IMR-90 (cell line): ENCODE results near the gene XPO4. TPM values are rescaled to one million over a fixed set of nuclear protein-coding genes. Genes with fewer than 3 reads are reported as not detected.

Experiments
- ATAC-seq: fragments of 200-7000 bp; cut with Tn5 transposase; 2 replicates; pipeline ENCODE4 v1.9.1; 2020; ENCODE audit warnings: low read depth, mild to moderate bottlenecking, moderate library complexity
- BruUV-seq: library from RNA; stranded (reverse); fragments of 400-500 nt; replicated peaks from 2 replicates; lab custom pipeline; 2021; lab: Mats Ljungman, UMichigan
- CTCF ChIA-PET: fragments of 300-600 bp; formaldehyde crosslinking; extraction: SDS; loops from one replicate; lab custom pipeline; 2021; ENCODE audit warnings: antibody characterized with exemption; lab: Yijun Ruan, JAX
- POLR2A ChIA-PET: fragments of 300-600 bp; sonication (Branson Sonifier 250); formaldehyde crosslinking; loops from one replicate; lab custom pipeline; 2022; ENCODE audit warnings: antibody characterized with exemption; ENCODE audit not compliant: unreplicated experiment; lab: Charles Lee
- DNase-seq: peaks from one replicate; pipeline ENCODE4 v3.0.0; 2013
- H2AFZ ChIP-seq: replicated peaks from 2 replicates; pipeline ENCODE3; 2013; ENCODE audit warnings: low read length, mild to moderate bottlenecking; ENCODE audit not compliant: poor library complexity
- H2AK5ac ChIP-seq: 2 replicates; pipeline ENCODE4 v1.6.1; 2013; ENCODE audit warnings: low read depth, low read length, inconsistent platforms
- H2AK9ac ChIP-seq: replicated peaks from 2 replicates; pipeline ENCODE3; 2013; ENCODE audit warnings: mild to moderate bottlenecking, low read depth, low read length, moderate library complexity; ENCODE audit not compliant: poor library complexity
- H2BK120ac ChIP-seq: 2 replicates; pipeline ENCODE4 v1.6.1; 2013; ENCODE audit warnings: low read depth, low read length, inconsistent platforms
- H2BK15ac ChIP-seq: 3 replicates; pipeline ENCODE4 v1.6.1; 2013; ENCODE audit warnings: low read depth, low read length, inconsistent platforms
- H2BK20ac ChIP-seq: 2 replicates; pipeline ENCODE4 v1.6.1; 2013; ENCODE audit warnings: low read depth, mild to moderate bottlenecking, inconsistent platforms, low read length, moderate library complexity
- H2BK5ac ChIP-seq: 2 replicates; pipeline ENCODE4 v1.6.1; 2013; ENCODE audit warnings: mild to moderate bottlenecking, low read depth, low read length, inconsistent platforms; ENCODE audit not compliant: poor library complexity, severe bottlenecking
- H3K14ac ChIP-seq: replicated peaks from 2 replicates; pipeline ENCODE4 v1.6.1; 2013; ENCODE audit warnings: low read depth, low read length, inconsistent platforms
- H3K18ac ChIP-seq: 2 replicates; pipeline ENCODE4 v1.6.1; 2013; ENCODE audit warnings: low read depth, low read length, control low read depth
- H3K23ac ChIP-seq: 2 replicates; pipeline ENCODE4 v1.6.1; 2013; ENCODE audit warnings: low read depth, low read length, inconsistent platforms
- H3K27ac ChIP-seq: 2 replicates; pipeline ENCODE4 v1.5.1; 2013; ENCODE audit warnings: mild to moderate bottlenecking, control low read depth, low read length; ENCODE audit not compliant: insufficient read depth
- H3K27me3 ChIP-seq: 2 replicates; pipeline ENCODE4 v1.6.1; 2013; ENCODE audit warnings: low read length; ENCODE audit not compliant: control insufficient read depth, insufficient read depth
- H3K36me3 ChIP-seq: 2 replicates; pipeline ENCODE4 v1.6.1; 2013; ENCODE audit warnings: low read length, mixed read lengths; ENCODE audit not compliant: control insufficient read depth, insufficient read depth
- H3K4ac ChIP-seq: 2 replicates; pipeline ENCODE4 v1.6.1; 2013; ENCODE audit warnings: low read depth, low read length, inconsistent platforms
- H3K4me1 ChIP-seq: 2 replicates; pipeline ENCODE4 v1.6.1; 2013; ENCODE audit warnings: low read length, mixed read lengths; ENCODE audit not compliant: control insufficient read depth, insufficient read depth
- H3K4me2 ChIP-seq: 2 replicates; pipeline ENCODE4 v1.6.1; 2013; ENCODE audit warnings: low read depth, mild to moderate bottlenecking, control low read depth, low read length, moderate library complexity
- H3K4me3 ChIP-seq: 2 replicates; pipeline ENCODE4 v1.5.1; 2013; ENCODE audit warnings: low read depth, mild to moderate bottlenecking, control low read depth, low read length, moderate library complexity; ENCODE audit not compliant: insufficient read depth
- H3K56ac ChIP-seq: 2 replicates; pipeline ENCODE4 v1.6.1; 2013; ENCODE audit warnings: low read length, inconsistent platforms; ENCODE audit not compliant: insufficient read depth; ENCODE audit errors: extremely low read depth
- H3K79me1 ChIP-seq, 2 experiments: 2 replicates each; pipeline ENCODE4 v1.6.1; 2013; ENCODE audit warnings: low read length in 2 of 2, inconsistent platforms in 1 of 2, low read depth in 1 of 2
- H3K9ac ChIP-seq: 2 replicates; pipeline ENCODE4 v1.6.1; 2013; ENCODE audit warnings: low read depth, low read length, control low read depth
- H3K9me1 ChIP-seq: 2 replicates; pipeline ENCODE4 v1.6.1; 2013; ENCODE audit warnings: low read length, inconsistent platforms; ENCODE audit not compliant: insufficient read depth
- H3K9me3 ChIP-seq: 2 replicates; pipeline ENCODE4 v1.6.1; 2013; ENCODE audit warnings: low read length; ENCODE audit not compliant: control insufficient read depth, insufficient read depth
- H4K20me1 ChIP-seq: 2 replicates; pipeline ENCODE4 v1.6.1; 2013; ENCODE audit warnings: low read length, inconsistent platforms; ENCODE audit not compliant: insufficient read depth
- H4K5ac ChIP-seq: 2 replicates; pipeline ENCODE4 v1.6.1; 2013; ENCODE audit warnings: mild to moderate bottlenecking, low read depth, low read length, control low read depth
- H4K8ac ChIP-seq, 2 experiments: 2 replicates each; pipeline ENCODE4 v1.6.1; 2013; ENCODE audit warnings: low read depth in 2 of 2, low read length in 2 of 2, control low read depth in 1 of 2, inconsistent platforms in 1 of 2
- H4K91ac ChIP-seq: 2 replicates; pipeline ENCODE4 v1.6.1; 2013; ENCODE audit warnings: low read depth, low read length, inconsistent platforms; ENCODE audit not compliant: insufficient read depth
- BHLHE40 ChIP-seq: fragments of 150-350 bp; IDR thresholded peaks from 2 replicates; pipeline ENCODE4 v1.6.1; 2016; ENCODE audit warnings: mild to moderate bottlenecking, low read depth, low read length
- CEBPB ChIP-seq: IDR thresholded peaks from 2 replicates; pipeline ENCODE4 v1.6.1; 2012; ENCODE audit warnings: low read depth, low read length, improper control_type of control experiment
- CHD1 ChIP-seq: IDR thresholded peaks from 2 replicates; pipeline ENCODE4 v1.6.1; 2012; ENCODE audit warnings: low read depth, low read length, improper control_type of control experiment
- FOS ChIP-seq: fragments of 150-350 bp; IDR thresholded peaks from 2 replicates; pipeline ENCODE4 v1.6.1; 2016; ENCODE audit warnings: low read depth, low read length
- MAFK ChIP-seq: IDR thresholded peaks from 2 replicates; pipeline ENCODE4 v1.6.1; 2012; ENCODE audit warnings: low read depth, low read length, improper control_type of control experiment
- MAZ ChIP-seq: IDR thresholded peaks from 2 replicates; pipeline ENCODE4 v1.6.1; 2012; ENCODE audit warnings: low read depth, mild to moderate bottlenecking, low read length, improper control_type of control experiment, moderate library complexity, borderline replicate concordance
- MXI1 ChIP-seq: IDR thresholded peaks from 2 replicates; pipeline ENCODE4 v1.6.1; 2012; ENCODE audit warnings: low read depth, mild to moderate bottlenecking, low read length, moderate library complexity, borderline replicate concordance
- NFE2L2 ChIP-seq: fragments of 150-350 bp; IDR thresholded peaks from 2 replicates; pipeline ENCODE4 v1.6.1; 2016; ENCODE audit warnings: low read depth, mild to moderate bottlenecking, low read length
- POLR2A ChIP-seq: IDR thresholded peaks from 2 replicates; pipeline ENCODE4 v1.6.1; 2012; ENCODE audit warnings: mild to moderate bottlenecking, low read depth, low read length
- RAD21 ChIP-seq: IDR thresholded peaks from 2 replicates; pipeline ENCODE4 v1.6.1; 2012; ENCODE audit warnings: low read length, improper control_type of control experiment
- RCOR1 ChIP-seq: IDR thresholded peaks from 2 replicates; pipeline ENCODE4 v1.6.1; 2012; ENCODE audit warnings: mild to moderate bottlenecking, low read length, improper control_type of control experiment; ENCODE audit not compliant: insufficient replicate concordance
- RFX5 ChIP-seq: IDR thresholded peaks from 2 replicates; pipeline ENCODE4 v1.8.0; 2012; ENCODE audit warnings: low read depth, mild to moderate bottlenecking, low read length, moderate library complexity
- SMC3 ChIP-seq: fragments of 150-350 bp; IDR thresholded peaks from 2 replicates; pipeline ENCODE4 v1.6.1; 2016; ENCODE audit warnings: low read depth, mild to moderate bottlenecking, antibody characterized with exemption, low read length, moderate library complexity
- WGBS, 2 experiments: methylation state at CpG; one replicate each; pipeline versions ENCODE4 v1.1.5 to v1.1.7; 2013; ENCODE audit warnings: missing lambda C conversion rate in 2 of 2; ENCODE audit not compliant: insufficient read length in 1 of 2; ENCODE audit errors: extremely low coverage in 2 of 2; 5-methylcytosine and 5-hydroxymethylcytosine counted together
- dilution Hi-C: fragments of 300-500 bp; cut with HindIII; formaldehyde crosslinking; loops from one replicate; pipeline ENCODE4 v1.14.3; 2018; ENCODE audit warnings: low sequenced_read_pairs; ENCODE audit not compliant: unreplicated experiment
- in situ Hi-C: fragments of 300-500 bp; cut with MboI; formaldehyde crosslinking; loops from 3 replicates; pipeline ENCODE4 v1.14.3; 2019; ENCODE audit warnings: low sequenced_read_pairs, inconsistent platforms, mixed read lengths
- intact Hi-C: fragments of 100-400 bp; cut with micrococcal nuclease; formaldehyde crosslinking; loops from 2 replicates; pipeline ENCODE4 v1.10.0; 2022
- polyA plus RNA-seq, 3 experiments: library from polyadenylated mRNA; depleted of rRNA; stranded (reverse); fragments of >200 nt; gene quantifications; 2 replicates each; pipeline ENCODE4 v1.2.3, GENCODE V29; 2012; ENCODE audit warnings: low replicate concordance in 1 of 3
- total RNA-seq: library from RNA; depleted of rRNA; stranded (reverse); fragments of >200 nt; gene quantifications from 2 replicates; pipeline ENCODE4 v1.2.3, GENCODE V29; 2012
- TF ChIP-seq, protein P1 (sequence below): fragments of 150-350 bp; IDR thresholded peaks from 2 replicates; pipeline ENCODE4 v1.6.1; 2017; ENCODE audit warnings: mild to moderate bottlenecking, antibody characterized with exemption, low read length, low read depth
- TF ChIP-seq, protein P2 (sequence below): fragments of 150-350 bp; IDR thresholded peaks from 2 replicates; pipeline ENCODE4 v1.6.1; 2016; ENCODE audit warnings: low read depth, mild to moderate bottlenecking, low read length, moderate library complexity, borderline replicate concordance
- TF ChIP-seq, protein P3 (sequence below): conservative IDR thresholded peaks from 2 replicates; pipeline ENCODE4 v1.5.1; 2012; ENCODE audit warnings: mild to moderate bottlenecking, low read depth, low read length, improper control_type of control experiment

The XPO4 gene
- total and polyA plus RNA-seq, 2 of the 4 experiments (the other 2 are of a cell fraction): 5.0 to 21.1 TPM

DNA sequence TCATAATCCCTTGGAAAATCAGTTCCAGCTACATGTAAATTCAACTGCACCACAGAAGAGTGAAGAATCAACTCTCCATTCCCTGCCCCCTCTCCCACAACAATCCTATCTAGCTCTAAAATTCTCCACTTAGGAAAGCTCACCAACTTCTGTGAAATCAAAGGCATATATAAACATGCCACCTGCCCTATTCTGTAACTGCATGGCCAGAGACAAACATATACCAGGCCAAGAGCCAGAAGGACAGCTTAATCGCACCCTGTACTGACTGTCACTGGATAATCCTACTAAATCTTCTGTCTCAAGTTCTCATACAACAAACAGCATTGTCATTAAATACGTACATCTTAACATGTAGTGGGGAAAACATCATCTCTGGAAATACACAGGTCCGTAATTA, 70.6 kb downstream of the XPO4 start:
- in situ Hi-C loops: loop anchor here (10.0 to 25.0 kb wide), 2 partner anchors 337 to 645 kb away; partner anchors contain the start of gene GJB2
- no peak overlapping the region for H3K4me2 ChIP-seq
- H2BK120ac ChIP-seq: no peak overlapping the region
- no peak overlapping the region for H2AFZ ChIP-seq
- no peak overlapping the region for H3K23ac ChIP-seq
- H2AK9ac ChIP-seq: no peak overlapping the region
- ChIA-PET POLR2A (no interaction called here), CTCF (no interaction called here)
- H2AK5ac ChIP-seq: no peak overlapping the region
- intact Hi-C loops: no loop called here
- H2BK15ac ChIP-seq: no peak overlapping the region
- no peak overlapping the region for H2BK20ac ChIP-seq
- BruUV-seq: no TSS peak
- no peak overlapping the region for H2BK5ac ChIP-seq
- H4K8ac ChIP-seq: no peak overlapping the region
- no peak overlapping the region for H3K4me3 ChIP-seq
- no peak overlapping the region for H3K27ac ChIP-seq
- no peaks in the 10 kb centered on the region for H3K9me3 ChIP-seq
- dilution Hi-C loops: no loop called here
- ATAC-seq (no peak), DNase-seq (no peak)
- no peak overlapping the region for H3K56ac ChIP-seq
- no peak overlapping the region for H3K9ac ChIP-seq
- TF ChIP-seq MAZ (no peak), RAD21 (no peak), RCOR1 (no peak), MXI1 (no peak), CHD1 (no peak), RFX5 (no peak), MAFK (no peak), POLR2A (no peak), SMC3 (no peak), CEBPB (no peak), BHLHE40 (no peak), NFE2L2 (no peak), FOS (no peak)
- TF ChIP-seq, protein P1, sequence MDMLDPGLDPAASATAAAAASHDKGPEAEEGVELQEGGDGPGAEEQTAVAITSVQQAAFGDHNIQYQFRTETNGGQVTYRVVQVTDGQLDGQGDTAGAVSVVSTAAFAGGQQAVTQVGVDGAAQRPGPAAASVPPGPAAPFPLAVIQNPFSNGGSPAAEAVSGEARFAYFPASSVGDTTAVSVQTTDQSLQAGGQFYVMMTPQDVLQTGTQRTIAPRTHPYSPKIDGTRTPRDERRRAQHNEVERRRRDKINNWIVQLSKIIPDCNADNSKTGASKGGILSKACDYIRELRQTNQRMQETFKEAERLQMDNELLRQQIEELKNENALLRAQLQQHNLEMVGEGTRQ: no peak
- TF ChIP-seq, protein P2, sequence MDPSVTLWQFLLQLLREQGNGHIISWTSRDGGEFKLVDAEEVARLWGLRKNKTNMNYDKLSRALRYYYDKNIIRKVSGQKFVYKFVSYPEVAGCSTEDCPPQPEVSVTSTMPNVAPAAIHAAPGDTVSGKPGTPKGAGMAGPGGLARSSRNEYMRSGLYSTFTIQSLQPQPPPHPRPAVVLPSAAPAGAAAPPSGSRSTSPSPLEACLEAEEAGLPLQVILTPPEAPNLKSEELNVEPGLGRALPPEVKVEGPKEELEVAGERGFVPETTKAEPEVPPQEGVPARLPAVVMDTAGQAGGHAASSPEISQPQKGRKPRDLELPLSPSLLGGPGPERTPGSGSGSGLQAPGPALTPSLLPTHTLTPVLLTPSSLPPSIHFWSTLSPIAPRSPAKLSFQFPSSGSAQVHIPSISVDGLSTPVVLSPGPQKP: no peak
- TF ChIP-seq, protein P3, sequence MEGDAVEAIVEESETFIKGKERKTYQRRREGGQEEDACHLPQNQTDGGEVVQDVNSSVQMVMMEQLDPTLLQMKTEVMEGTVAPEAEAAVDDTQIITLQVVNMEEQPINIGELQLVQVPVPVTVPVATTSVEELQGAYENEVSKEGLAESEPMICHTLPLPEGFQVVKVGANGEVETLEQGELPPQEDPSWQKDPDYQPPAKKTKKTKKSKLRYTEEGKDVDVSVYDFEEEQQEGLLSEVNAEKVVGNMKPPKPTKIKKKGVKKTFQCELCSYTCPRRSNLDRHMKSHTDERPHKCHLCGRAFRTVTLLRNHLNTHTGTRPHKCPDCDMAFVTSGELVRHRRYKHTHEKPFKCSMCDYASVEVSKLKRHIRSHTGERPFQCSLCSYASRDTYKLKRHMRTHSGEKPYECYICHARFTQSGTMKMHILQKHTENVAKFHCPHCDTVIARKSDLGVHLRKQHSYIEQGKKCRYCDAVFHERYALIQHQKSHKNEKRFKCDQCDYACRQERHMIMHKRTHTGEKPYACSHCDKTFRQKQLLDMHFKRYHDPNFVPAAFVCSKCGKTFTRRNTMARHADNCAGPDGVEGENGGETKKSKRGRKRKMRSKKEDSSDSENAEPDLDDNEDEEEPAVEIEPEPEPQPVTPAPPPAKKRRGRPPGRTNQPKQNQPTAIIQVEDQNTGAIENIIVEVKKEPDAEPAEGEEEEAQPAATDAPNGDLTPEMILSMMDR: no peak
- no peaks in the 10 kb centered on the region for H3K9me1 ChIP-seq
- no peak overlapping the region for H3K18ac ChIP-seq
- H4K91ac ChIP-seq: no peak overlapping the region
- H4K20me1 ChIP-seq: no peaks in the 10 kb centered on the region
- no peak overlapping the region for H3K14ac ChIP-seq
- H3K79me1 ChIP-seq: peaks cover 0 to 11% of the 10 kb centered on the region in 2 experiments; a peak in 3 of 4 replicates
- peaks cover under 1% of the 10 kb centered on the region; the same call in 1 of the 2 replicates for H3K4me1 ChIP-seq
- H3K4ac ChIP-seq: no peak overlapping the region
- no CpG with 5 or more reads among the region's 3 CpGs for WGBS, 2 experiments
- no peak overlapping the region for H4K5ac ChIP-seq
- no peaks in the 10 kb centered on the region for H3K27me3 ChIP-seq
- H3K36me3 ChIP-seq: peaks cover 3% of the 10 kb centered on the region
